Peyer's patch (tissue), 4 donors: ENCODE results near the gene HRC. TPM values are rescaled to one million over a fixed set of nuclear protein-coding genes. Genes with fewer than 3 reads are reported as not detected.

Experiments
- DNase-seq, 3 donors: peaks; one replicate each; pipeline ENCODE4 v3.0.0-alpha.2; 2017 to 2019
- H3K27ac ChIP-seq, 4 donors: fragments of 200-600 bp; sonication (generic); one replicate each; pipeline ENCODE4 v1.5.1; 2016 to 2019
- H3K27me3 ChIP-seq, 2 donors: fragments of 200-600 bp; sonication (generic); one replicate each; pipeline ENCODE4 v1.5.1; 2019
- H3K36me3 ChIP-seq, 3 donors: fragments of 200-600 bp; sonication (generic); one replicate each; pipeline ENCODE4 v1.5.1; 2016 to 2019
- H3K4me1 ChIP-seq, 4 donors: fragments of 200-600 bp; sonication (generic); one replicate each; pipeline ENCODE4 v1.5.1; 2016 to 2019
- H3K4me3 ChIP-seq, 4 donors: fragments of 200-600 bp; sonication (generic); 1 replicate in 3 of 4; 2 replicates in 1 of 4; pipeline ENCODE4 v1.5.1; 2016 to 2019; ENCODE audit warnings: mild to moderate bottlenecking in 1 of 4
- H3K9me3 ChIP-seq, 4 donors: fragments of 200-600 bp; sonication (generic); one replicate each; pipeline ENCODE4 v1.5.1; 2016 to 2019; ENCODE audit warnings: mild to moderate bottlenecking in 1 of 4
- POLR2A ChIP-seq, 2 donors: fragments of 450-650 bp; IDR thresholded peaks; one replicate each; pipeline ENCODE4 v1.5.1; 2017; ENCODE audit warnings: antibody characterized with exemption in 2 of 2, mild to moderate bottlenecking in 2 of 2, moderate library complexity in 2 of 2
- total RNA-seq, 4 donors: library from RNA; depleted of rRNA; stranded (reverse); fragments of >200 nt; gene quantifications; one replicate each; pipeline ENCODE4 v1.1.0, GENCODE V29; 2016
- TF ChIP-seq, protein P1 (sequence below), 6 experiments: fragments of 450-650 bp in 4 of 6; fragments of 200-600 bp in 2 of 6; sonication (generic) in 1 of 6; IDR thresholded peaks; one replicate each; pipeline ENCODE4 v1.5.1; 2017 to 2019; ENCODE audit warnings: antibody characterized with exemption in 6 of 6, mild to moderate bottlenecking in 3 of 6, moderate library complexity in 1 of 6

Gene HRC
- total RNA-seq, 4 donors from 2014 or later: 0.35 to 0.76 (median 0.67) TPM; not detected in 1

DNA sequence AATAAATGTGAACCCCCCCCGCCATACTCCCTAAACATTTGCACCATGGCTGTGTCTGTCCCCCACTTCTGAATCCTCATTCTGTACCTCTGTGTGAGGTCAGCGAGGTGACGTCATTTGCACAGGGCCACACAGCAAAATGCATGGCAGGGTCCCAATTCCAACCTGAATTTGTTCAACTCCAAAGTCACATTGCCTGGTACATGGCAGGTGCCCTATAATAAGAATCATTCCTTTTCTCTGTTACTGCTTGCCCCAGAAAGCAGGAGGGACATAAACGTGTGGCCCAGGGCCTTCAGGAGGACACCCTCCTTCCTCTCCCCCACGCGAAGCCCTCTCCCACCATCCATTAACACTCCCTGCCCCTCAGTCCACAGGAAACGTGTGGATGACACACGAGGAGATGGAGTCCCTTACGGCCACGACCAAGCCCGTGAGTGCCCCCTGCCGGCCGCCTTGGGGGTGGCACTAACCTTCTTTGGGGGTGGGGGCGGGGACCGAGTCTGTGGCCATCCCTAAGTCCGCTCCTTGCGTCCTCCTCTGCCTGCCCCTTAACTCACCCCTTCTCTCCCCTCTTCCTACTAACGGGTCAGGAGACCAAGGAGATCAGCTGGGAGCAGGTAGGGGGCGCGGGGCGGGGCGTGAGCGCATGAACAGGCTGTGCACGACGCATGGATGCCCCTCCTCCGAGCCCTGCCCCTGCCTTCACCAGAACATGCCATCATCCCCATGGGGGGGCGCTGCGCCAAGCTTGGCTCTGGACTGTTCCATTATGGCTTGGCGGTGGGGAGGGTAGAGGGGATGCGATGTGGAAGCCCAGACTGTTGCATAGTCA is 9.4 kb downstream of the HRC start:
- H3K27ac ChIP-seq: no peak overlapping the region
- H3K9me3 ChIP-seq: peaks cover 0 to 6% (median 0%) of the 10 kb centered on the region in 4 donors
- H3K36me3 ChIP-seq: no peaks in the 10 kb centered on the region
- no peaks in the 10 kb centered on the region for H3K27me3 ChIP-seq
- DNase-seq: peak; percentile 73 to 89 (median 88)
- H3K4me1 ChIP-seq: peaks cover 0 to 30% (median 18%) of the 10 kb centered on the region in 4 donors
- TF ChIP-seq, protein P1, sequence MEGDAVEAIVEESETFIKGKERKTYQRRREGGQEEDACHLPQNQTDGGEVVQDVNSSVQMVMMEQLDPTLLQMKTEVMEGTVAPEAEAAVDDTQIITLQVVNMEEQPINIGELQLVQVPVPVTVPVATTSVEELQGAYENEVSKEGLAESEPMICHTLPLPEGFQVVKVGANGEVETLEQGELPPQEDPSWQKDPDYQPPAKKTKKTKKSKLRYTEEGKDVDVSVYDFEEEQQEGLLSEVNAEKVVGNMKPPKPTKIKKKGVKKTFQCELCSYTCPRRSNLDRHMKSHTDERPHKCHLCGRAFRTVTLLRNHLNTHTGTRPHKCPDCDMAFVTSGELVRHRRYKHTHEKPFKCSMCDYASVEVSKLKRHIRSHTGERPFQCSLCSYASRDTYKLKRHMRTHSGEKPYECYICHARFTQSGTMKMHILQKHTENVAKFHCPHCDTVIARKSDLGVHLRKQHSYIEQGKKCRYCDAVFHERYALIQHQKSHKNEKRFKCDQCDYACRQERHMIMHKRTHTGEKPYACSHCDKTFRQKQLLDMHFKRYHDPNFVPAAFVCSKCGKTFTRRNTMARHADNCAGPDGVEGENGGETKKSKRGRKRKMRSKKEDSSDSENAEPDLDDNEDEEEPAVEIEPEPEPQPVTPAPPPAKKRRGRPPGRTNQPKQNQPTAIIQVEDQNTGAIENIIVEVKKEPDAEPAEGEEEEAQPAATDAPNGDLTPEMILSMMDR (IDR thresholded peaks at IDR 0.05): peak; percentile 51 to 86 (median 82)
- no peak for TF ChIP-seq POLR2A (IDR thresholded peaks at IDR 0.05)
- H3K4me3 ChIP-seq: peak overlapping the region in 1 of 4 donors; percentile 29

DNA sequence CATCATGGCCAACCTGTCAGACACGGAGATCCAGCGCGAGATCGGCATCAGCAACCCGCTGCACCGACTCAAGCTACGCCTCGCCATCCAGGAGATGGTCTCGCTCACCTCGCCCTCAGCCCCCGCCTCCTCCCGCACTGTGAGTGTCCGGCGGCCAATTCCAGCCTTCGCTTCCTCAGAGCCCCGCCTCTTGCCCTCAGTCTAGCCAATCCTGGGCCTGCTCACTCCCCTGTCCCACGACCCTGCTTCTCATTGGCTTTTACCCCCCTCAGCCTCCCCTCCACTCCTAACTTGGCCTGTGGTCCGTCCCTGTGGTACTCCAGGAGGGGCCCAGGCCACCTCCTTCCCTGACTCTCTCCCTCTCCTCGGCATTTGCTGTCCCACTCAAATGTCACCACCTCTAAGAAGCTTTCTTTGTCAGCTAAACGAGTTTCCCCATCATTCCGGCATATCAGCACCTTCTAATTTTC is 12.3 kb downstream of the HRC start:
- Histone ChIP-seq H3K27me3 (no peaks in the 10 kb centered on the region), H3K4me3 (peak overlapping the region in 3 of 4 donors; percentile 31 to 53 (median 50)), H3K36me3 (no peaks in the 10 kb centered on the region), H3K4me1 (peaks cover 0 to 15% (median under 1%) of the 10 kb centered on the region in 4 donors), H3K27ac (no peak overlapping the region), H3K9me3 (no peaks in the 10 kb centered on the region)
- TF ChIP-seq, protein P1 (IDR thresholded peaks at IDR 0.05): no peak
- peak; percentile 63 to 90 (median 88) for DNase-seq

DNA sequence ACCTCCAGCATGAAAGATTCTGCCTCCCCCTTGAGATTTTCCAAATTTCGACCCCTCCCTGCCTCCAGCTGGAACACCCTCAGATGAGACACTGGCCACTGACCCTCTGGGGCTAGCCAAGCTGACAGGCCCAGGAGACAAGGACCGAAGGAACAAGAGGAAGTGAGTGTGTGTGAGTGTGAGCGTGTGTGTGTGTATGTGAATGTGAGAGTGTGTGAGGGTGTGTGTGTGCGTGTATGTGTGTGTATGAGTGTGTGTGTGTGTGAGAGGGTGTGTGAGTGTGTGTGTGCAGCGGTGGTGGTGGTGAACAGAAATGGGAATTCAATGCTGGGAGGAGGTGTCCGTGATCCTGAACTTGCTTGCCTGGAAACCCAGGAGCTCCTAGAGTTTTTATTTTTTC is 13.8 kb downstream of the HRC start:
- DNase-seq: no peak
- TF ChIP-seq, protein P1 (IDR thresholded peaks at IDR 0.05): no peak
- TF ChIP-seq POLR2A (IDR thresholded peaks at IDR 0.05): no peak
- Histone ChIP-seq H3K27me3 (no peaks in the 10 kb centered on the region), H3K4me3 (no peak overlapping the region), H3K9me3 (no peaks in the 10 kb centered on the region), H3K4me1 (peaks cover 0 to 15% (median under 1%) of the 10 kb centered on the region in 4 donors), H3K27ac (no peak overlapping the region), H3K36me3 (no peaks in the 10 kb centered on the region)

DNA sequence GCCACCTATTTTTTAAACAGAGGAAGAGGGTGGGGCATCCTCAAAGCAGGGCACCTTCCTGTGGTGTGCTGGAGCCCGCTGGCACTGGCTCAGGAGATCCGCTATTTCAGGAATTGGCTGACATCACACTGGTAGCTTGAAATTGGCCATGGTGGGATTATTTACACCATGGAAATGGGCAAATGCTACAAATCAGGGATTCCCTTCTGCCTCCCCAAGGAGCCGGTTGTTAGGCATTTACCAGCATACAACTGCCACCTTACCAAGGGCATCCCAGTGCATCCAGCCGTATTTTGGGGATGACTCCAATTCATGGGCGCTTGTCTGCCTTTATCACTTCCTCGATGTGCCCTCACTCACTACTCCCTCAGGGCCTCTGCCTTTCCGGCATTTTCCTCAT is 14.2 kb downstream of the HRC start:
- DNase-seq: no peak
- Histone ChIP-seq H3K27me3 (no peaks in the 10 kb centered on the region), H3K36me3 (no peaks in the 10 kb centered on the region), H3K27ac (no peak overlapping the region), H3K4me1 (peaks cover 0 to 11% (median under 1%) of the 10 kb centered on the region in 4 donors), H3K4me3 (no peak overlapping the region), H3K9me3 (no peaks in the 10 kb centered on the region)
- TF ChIP-seq, protein P1 (IDR thresholded peaks at IDR 0.05): no peak
- TF ChIP-seq POLR2A (IDR thresholded peaks at IDR 0.05): no peak

DNA sequence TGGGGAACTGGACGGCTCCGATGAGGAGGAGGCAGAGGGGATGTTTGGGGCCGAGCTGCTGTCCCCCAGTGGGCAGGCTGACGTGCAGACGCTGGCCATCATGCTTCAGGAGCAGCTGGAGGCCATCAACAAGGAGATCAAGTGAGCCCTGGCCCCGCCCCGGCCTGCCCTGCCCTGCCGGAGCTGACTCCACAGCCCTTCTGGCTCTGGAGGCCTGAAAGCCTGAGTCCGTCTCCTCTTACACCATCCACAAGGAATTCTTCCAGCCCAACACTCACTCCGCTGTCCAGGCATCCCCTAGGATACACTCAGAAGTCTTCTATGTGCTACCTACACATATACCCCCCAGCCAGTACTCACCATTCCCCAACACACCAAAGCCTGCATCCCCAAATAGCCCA is 18.4 kb downstream of the HRC start:
- no peaks in the 10 kb centered on the region for H3K36me3 ChIP-seq
- no peaks in the 10 kb centered on the region for H3K9me3 ChIP-seq
- H3K27ac ChIP-seq: peak overlapping the region in 3 of 4 donors; percentile 17 to 76 (median 59)
- TF ChIP-seq POLR2A (IDR thresholded peaks at IDR 0.05): no peak
- TF ChIP-seq, protein P1 (IDR thresholded peaks at IDR 0.05): no peak
- H3K4me1 ChIP-seq: peaks cover 0 to 23% (median 0%) of the 10 kb centered on the region in 4 donors
- H3K27me3 ChIP-seq: no peaks in the 10 kb centered on the region
- peak in 1 of 3 donors; percentile 78 for DNase-seq
- H3K4me3 ChIP-seq: no peak overlapping the region
